ENCODE results near the gene PIAS4. TPM values are rescaled to one million over a fixed set of nuclear protein-coding genes. Genes with fewer than 3 reads are reported as not detected.
A peak's percentile ranks its signal among the peaks of the same experiment; 100 is the strongest.

The PIAS4 gene
- total RNA-seq, 1 experiment from 2014 or later: 45.7 TPM

- no peaks in the 10 kb centered on the region; the same call in 1 of the 2 replicates for H3K36me3 ChIP-seq (ENCODE audit: control insufficient read depth, insufficient read depth, low read length)
- POLR2A ChIA-PET: interaction anchor here (0.5 to 1.1 kb wide), 3 partner anchors 276 to 1556 kb away, joined by 3 read pairs; partner anchors contain the start of gene SAFB
- intact Hi-C loops (cut with micrococcal nuclease; ENCODE audit: unreplicated experiment): loop anchor here (5.0 to 10.0 kb wide), 3 partner anchors 55 to 82 kb away; partner anchors contain the start of genes EEF2, MAP2K2 and PIAS4
- TF ChIP-seq CTCF (IDR thresholded peaks at IDR 0.05; ENCODE audit: insufficient read depth in 1 of 2, low read depth in 1 of 2, low read length in 1 of 2, severe bottlenecking in 1 of 2, unreplicated experiment in 1 of 2): no peak
- no peak within 1 kb of the TSS for H3K27ac Mint-ChIP-seq (ENCODE audit: unreplicated experiment)
- peak; percentile 75 to 84 for DNase-seq
- no peaks in the 10 kb centered on the region for H3K4me1 Mint-ChIP-seq (ENCODE audit: low read depth, unreplicated experiment)
- H3K9me3 Mint-ChIP-seq (ENCODE audit: unreplicated experiment): no peaks in the 10 kb centered on the region
- no TSS peak for BruUV-seq (replicated peaks)
- H3K4me3 Mint-ChIP-seq (ENCODE audit: unreplicated experiment): peak within 1 kb of the TSS; percentile 76
- no peaks in the 10 kb centered on the region for H3K27me3 Mint-ChIP-seq (ENCODE audit: insufficient read depth, unreplicated experiment)
- H3K4me3 ChIP-seq (ENCODE audit: low read depth, low read length): peak within 1 kb of the TSS; percentile 91
- H3K4me1 ChIP-seq: peaks cover 24% of the 10 kb centered on the region
- peaks cover 12% of the 10 kb centered on the region for H3K36me3 Mint-ChIP-seq (ENCODE audit: insufficient read depth, unreplicated experiment)
- no peaks in the 10 kb centered on the region for H3K27me3 ChIP-seq (replicated peaks; ENCODE audit: control insufficient read depth, insufficient read depth, low read length)
- CTCF ChIA-PET: interaction anchor here (0.6 kb wide), 2 partner anchors 94 to 741 kb away, joined by 3 to 5 read pairs; no protein-coding TSS in a partner anchor
- H3K9me3 ChIP-seq: no peaks in the 10 kb centered on the region
These were observed 59.3 kb downstream of the PIAS4 start, which contains the start of gene ZBTB7A for GRCh38 chr19:4066682-4067395. Gene ZBTB7A (minus strand): TSS chr19:4066899. CDS start chr19:4055232, 11,667 bp downstream.

DNA sequence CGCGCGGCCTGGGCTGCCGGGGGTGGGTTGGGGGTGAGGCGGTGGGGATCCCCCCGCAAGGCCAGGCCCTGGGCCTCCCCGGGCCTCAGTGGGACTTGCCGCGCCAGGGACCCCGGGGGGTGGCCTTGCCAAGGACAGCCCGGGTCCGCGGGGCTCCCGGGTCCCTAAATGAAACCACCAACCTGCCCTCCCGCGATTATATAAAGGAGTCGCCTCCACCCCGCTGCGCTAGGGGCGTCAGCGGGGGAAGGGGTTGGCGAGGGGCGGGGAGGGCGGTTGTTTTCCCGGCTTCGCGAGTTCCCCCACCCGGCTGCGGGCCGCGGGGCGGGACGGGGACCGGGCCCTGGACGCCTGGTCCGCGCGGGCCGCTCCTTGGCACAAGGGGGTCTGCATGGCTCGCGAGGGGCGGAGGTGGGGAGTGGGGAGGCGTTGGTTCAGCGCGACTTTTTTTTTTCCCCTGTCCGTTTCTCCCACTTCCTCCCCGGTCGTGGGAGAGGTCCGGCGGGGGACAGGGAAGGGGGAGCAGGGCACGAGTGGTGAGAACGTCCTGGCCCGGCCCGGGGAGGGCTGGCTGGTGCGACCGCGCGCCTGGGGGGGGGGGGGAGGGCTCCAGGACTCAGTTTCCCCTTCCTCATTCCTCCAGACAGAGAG, 60.0 kb downstream of the PIAS4 start:
- TF ChIP-seq CTCF (IDR thresholded peaks at IDR 0.05; ENCODE audit: insufficient read depth in 1 of 2, low read depth in 1 of 2, low read length in 1 of 2, severe bottlenecking in 1 of 2, unreplicated experiment in 1 of 2): no peak
- Histone ChIP-seq H3K9me3 (no peaks in the 10 kb centered on the region), H3K4me1 (peaks cover 17% of the 10 kb centered on the region), H3K36me3 (ENCODE audit: control insufficient read depth, insufficient read depth, low read length) (no peaks in the 10 kb centered on the region; the same call in 1 of the 2 replicates), H3K4me3 (ENCODE audit: low read depth, low read length) (peak overlapping the region; percentile 91), H3K27me3 (replicated peaks; ENCODE audit: control insufficient read depth, insufficient read depth, low read length) (no peaks in the 10 kb centered on the region)
- no peaks in the 10 kb centered on the region for H3K4me1 Mint-ChIP-seq (ENCODE audit: low read depth, unreplicated experiment)
- no peaks in the 10 kb centered on the region for H3K27me3 Mint-ChIP-seq (ENCODE audit: insufficient read depth, unreplicated experiment)
- no peaks in the 10 kb centered on the region for H3K9me3 Mint-ChIP-seq (ENCODE audit: unreplicated experiment)
- DNase-seq: no peak
- no peak overlapping the region for H3K27ac Mint-ChIP-seq (ENCODE audit: unreplicated experiment)
- intact Hi-C loops (cut with micrococcal nuclease; ENCODE audit: unreplicated experiment): loop anchor here (5.0 to 10.0 kb wide), 3 partner anchors 55 to 83 kb away; partner anchors contain the start of genes EEF2, MAP2K2 and PIAS4
- POLR2A ChIA-PET: no interaction called here
- H3K4me3 Mint-ChIP-seq (ENCODE audit: unreplicated experiment): peak overlapping the region; percentile 76
- BruUV-seq (replicated peaks): no TSS peak
- H3K36me3 Mint-ChIP-seq (ENCODE audit: insufficient read depth, unreplicated experiment): peaks cover 6% of the 10 kb centered on the region
- CTCF ChIA-PET: interaction anchor here (0.6 kb wide), 1 partner anchor 742 kb away, joined by 3 read pairs; no protein-coding TSS in a partner anchor

All from Caco-2 (cell line).